WTC11 (cell line): ENCODE measurements around the gene IRF2BP2. TPM values are rescaled to one million over a fixed set of nuclear protein-coding genes. Genes with fewer than 3 reads are reported as not detected.

Experiments
- ATAC-seq: fragments of 200-7000 bp; cut with Tn5 transposase; 2 replicates; pipeline ENCODE4 v1.10.0; 2021; ENCODE audit warnings: mild to moderate bottlenecking, moderate library complexity
- CTCF ChIA-PET: fragments of 300-600 bp; sonication (Branson Sonifier 250); formaldehyde crosslinking; loops from one replicate; lab custom pipeline; 2021; ENCODE audit warnings: antibody characterized with exemption; lab: Charles Lee
- POLR2A ChIA-PET: fragments of 350-600 bp; sonication (Branson Sonifier 250); formaldehyde crosslinking; loops from one replicate; lab custom pipeline; 2021; ENCODE audit warnings: antibody characterized with exemption; lab: Charles Lee
- DNase-seq: peaks from one replicate; pipeline ENCODE4 v3.0.0; 2021; ENCODE audit warnings: low spot score
- H3K27ac Mint-ChIP-seq: 2 replicates; pipeline ENCODE4 v1.8.0; 2021; ENCODE audit warnings: mixed read lengths
- H3K27me3 Mint-ChIP-seq: 2 replicates; pipeline ENCODE4 v1.8.0; 2021; ENCODE audit warnings: low read depth, mild to moderate bottlenecking, moderate library complexity, mixed read lengths
- H3K36me3 Mint-ChIP-seq: 2 replicates; pipeline ENCODE4 v1.8.0; 2021; ENCODE audit warnings: mixed read lengths
- H3K4me1 Mint-ChIP-seq: 2 replicates; pipeline ENCODE4 v1.8.0; 2022; ENCODE audit warnings: mixed read lengths
- H3K4me3 Mint-ChIP-seq: 2 replicates; pipeline ENCODE4 v1.8.0; 2021; ENCODE audit warnings: mild to moderate bottlenecking, moderate library complexity, mixed read lengths
- H3K9me3 Mint-ChIP-seq: 2 replicates; pipeline ENCODE4 v1.8.0; 2021; ENCODE audit warnings: mixed read lengths
- CREM ChIP-seq: sonication (generic); formaldehyde crosslinking; IDR thresholded peaks from 2 replicates; pipeline ENCODE4 v1.8.1; 2022; ENCODE audit warnings: mild to moderate bottlenecking, missing genetic modification reagents, moderate library complexity
- ELF4 ChIP-seq: sonication (generic); formaldehyde crosslinking; IDR thresholded peaks from 2 replicates; pipeline ENCODE4 v1.8.1; 2022; ENCODE audit warnings: low read depth, mild to moderate bottlenecking, moderate library complexity, missing genetic modification reagents
- EMX1 ChIP-seq: fragments of 250-450 bp; sonication (Bioruptor Pico); IDR thresholded peaks from 2 replicates; pipeline ENCODE4 v1.8.0; 2021; ENCODE audit warnings: mild to moderate bottlenecking
- ETV6 ChIP-seq: sonication (generic); formaldehyde crosslinking; IDR thresholded peaks from 2 replicates; pipeline ENCODE4 v1.8.1; 2022; ENCODE audit warnings: mild to moderate bottlenecking, missing genetic modification reagents
- GRHL2 ChIP-seq: fragments of 250-450 bp; sonication (Bioruptor Pico); IDR thresholded peaks from 2 replicates; pipeline ENCODE4 v1.8.0; 2022; ENCODE audit warnings: mild to moderate bottlenecking, moderate library complexity; ENCODE audit not compliant: insufficient replicate concordance, severe bottlenecking
- NFE2L1 ChIP-seq: sonication (generic); formaldehyde crosslinking; IDR thresholded peaks from 2 replicates; pipeline ENCODE4 v1.8.1; 2023; ENCODE audit warnings: missing genetic modification reagents
- NFYB ChIP-seq: sonication (generic); formaldehyde crosslinking; conservative IDR thresholded peaks from 2 replicates; pipeline ENCODE4 v1.8.0; 2022; ENCODE audit warnings: low read depth, missing genetic modification reagents
- TEAD1 ChIP-seq: sonication (generic); formaldehyde crosslinking; IDR thresholded peaks from 2 replicates; pipeline ENCODE4 v1.8.0; 2022; ENCODE audit warnings: mild to moderate bottlenecking, missing genetic modification reagents
- ZBTB21 ChIP-seq: sonication (generic); formaldehyde crosslinking; IDR thresholded peaks from 2 replicates; pipeline ENCODE4 v1.8.1; 2023; ENCODE audit warnings: mild to moderate bottlenecking, missing genetic modification reagents, borderline replicate concordance
- ZNF263 ChIP-seq: sonication (generic); formaldehyde crosslinking; IDR thresholded peaks from 2 replicates; pipeline ENCODE4 v1.8.1; 2022; ENCODE audit warnings: low read depth, mild to moderate bottlenecking, moderate library complexity, missing genetic modification reagents
- total RNA-seq: library from RNA; stranded (reverse); gene quantifications from 3 replicates; pipeline ENCODE4 v1.2.3, GENCODE V29; 2021
- TF ChIP-seq, protein P1 (sequence below): sonication (generic); formaldehyde crosslinking; IDR thresholded peaks from 2 replicates; pipeline ENCODE4 v1.8.1; 2022; ENCODE audit warnings: low read depth, mild to moderate bottlenecking, moderate library complexity, missing genetic modification reagents, borderline replicate concordance
- TF ChIP-seq, protein P2 (sequence below): sonication (generic); formaldehyde crosslinking; IDR thresholded peaks from 2 replicates; pipeline ENCODE4 v1.8.0; 2023; ENCODE audit warnings: mild to moderate bottlenecking, missing genetic modification reagents
- TF ChIP-seq, protein P3 (sequence below): sonication (generic); formaldehyde crosslinking; IDR thresholded peaks from 2 replicates; pipeline ENCODE4 v1.8.1; 2023; ENCODE audit warnings: mild to moderate bottlenecking, moderate library complexity, missing genetic modification reagents

Gene IRF2BP2
- total RNA-seq, 1 experiment from 2014 or later, result 70.9 TPM

DNA sequence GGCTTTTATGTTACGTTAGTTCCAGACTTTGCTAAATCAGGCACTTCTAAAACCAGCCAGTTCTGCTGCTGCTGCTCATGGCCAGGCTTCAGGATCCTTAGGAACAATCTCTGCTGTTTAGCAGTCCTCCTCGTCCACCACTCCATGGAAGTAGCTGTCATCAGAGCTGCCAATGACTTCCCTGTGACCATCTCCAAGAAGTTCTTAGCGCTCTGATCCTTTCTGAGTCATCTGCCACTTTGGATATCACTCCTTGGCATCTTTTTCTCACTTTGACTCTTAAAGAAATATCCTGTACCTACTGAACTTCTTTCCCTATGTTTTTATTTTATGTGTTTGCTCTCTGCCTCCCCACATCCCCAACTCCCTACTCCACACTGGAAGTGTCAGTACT is 14.7 kb upstream of the IRF2BP2 start (continued):
- no peak for TF ChIP-seq CREM (CRISPR knock-in tag)
- no peak for TF ChIP-seq ELF4 (CRISPR knock-in tag)
- TF ChIP-seq NFE2L1 (CRISPR knock-in tag), result no peak

DNA sequence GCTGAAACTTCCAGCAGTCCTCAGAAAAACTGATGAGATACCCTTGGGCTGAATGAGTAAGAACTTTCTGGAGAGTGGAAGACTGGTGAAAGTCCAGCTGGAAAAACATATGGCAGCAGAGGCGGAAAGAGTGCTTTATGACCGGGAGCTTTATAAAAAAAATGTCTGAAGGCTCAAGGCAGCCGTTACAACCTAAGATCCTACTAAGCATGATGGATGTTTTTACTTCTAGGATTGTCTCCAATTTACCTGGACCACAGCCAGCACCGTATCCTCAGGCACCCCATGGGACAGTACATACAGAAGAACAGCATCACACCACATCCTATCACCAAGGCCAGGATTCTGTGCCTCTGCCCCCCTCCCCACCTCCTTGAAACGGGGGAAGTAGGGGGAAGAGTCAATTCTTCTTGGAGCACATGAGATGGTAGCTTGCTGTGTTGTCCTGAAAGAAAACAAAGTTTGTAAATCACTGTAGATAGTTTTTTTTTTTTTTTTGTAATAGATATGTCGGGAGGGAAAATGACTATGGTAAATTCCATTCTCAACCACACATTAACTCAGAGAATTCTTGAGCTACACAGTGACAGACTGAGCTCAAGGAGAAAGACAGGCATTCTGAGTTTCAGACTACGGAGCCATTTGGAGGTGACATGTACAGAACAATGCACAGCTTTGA is 11.8 kb upstream of the IRF2BP2 start:
- Mint-ChIP-seq H3K4me1 (peaks cover 44% of the 10 kb centered on the region), H3K27me3 (no peaks in the 10 kb centered on the region), H3K27ac (no peak overlapping the region; the same call in 1 of the 2 replicates), H3K36me3 (no peaks in the 10 kb centered on the region), H3K9me3 (no peaks in the 10 kb centered on the region), H3K4me3 (no peak overlapping the region)
- no peak for ATAC-seq
- ChIA-PET CTCF (interaction anchor here (1.0 to 1.9 kb wide), 3 partner anchors 10 to 462 kb away, joined by 3 to 6 read pairs (median 3); no protein-coding TSS in a partner anchor), POLR2A (interaction anchor here (1.3 kb wide), 1 partner anchor 10 kb away, joined by 5 read pairs; no protein-coding TSS in a partner anchor)
- DNase-seq, result no peak
- TF ChIP-seq GRHL2 (CRISPR knock-in tag) (no peak), ETV6 (CRISPR knock-in tag) (no peak)

DNA sequence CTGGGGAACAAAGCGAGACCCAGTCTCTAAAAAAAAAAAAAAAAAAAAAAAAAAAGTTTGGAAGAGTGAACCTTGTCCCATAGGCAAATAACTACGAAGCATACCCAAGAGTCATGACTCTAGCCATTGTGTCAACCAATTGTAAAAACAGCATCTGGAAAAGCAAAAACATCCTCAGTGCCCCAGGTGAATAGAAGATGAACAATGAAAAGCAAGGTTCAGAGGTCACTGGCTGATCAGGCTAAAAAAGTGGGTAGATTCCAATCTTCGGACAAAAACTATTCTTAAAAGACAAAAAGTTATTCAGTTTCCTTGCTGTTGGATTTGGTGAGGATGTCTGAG is 11.1 kb upstream of the IRF2BP2 start:
- no peak for TF ChIP-seq ZNF263
- TF ChIP-seq EMX1 (CRISPR knock-in tag), result no peak
- no peak for TF ChIP-seq TEAD1 (CRISPR knock-in tag)
- TF ChIP-seq NFYB (CRISPR knock-in tag), result no peak
- TF ChIP-seq, protein P1, sequence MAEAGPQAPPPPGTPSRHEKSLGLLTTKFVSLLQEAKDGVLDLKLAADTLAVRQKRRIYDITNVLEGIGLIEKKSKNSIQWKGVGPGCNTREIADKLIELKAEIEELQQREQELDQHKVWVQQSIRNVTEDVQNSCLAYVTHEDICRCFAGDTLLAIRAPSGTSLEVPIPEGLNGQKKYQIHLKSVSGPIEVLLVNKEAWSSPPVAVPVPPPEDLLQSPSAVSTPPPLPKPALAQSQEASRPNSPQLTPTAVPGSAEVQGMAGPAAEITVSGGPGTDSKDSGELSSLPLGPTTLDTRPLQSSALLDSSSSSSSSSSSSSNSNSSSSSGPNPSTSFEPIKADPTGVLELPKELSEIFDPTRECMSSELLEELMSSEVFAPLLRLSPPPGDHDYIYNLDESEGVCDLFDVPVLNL (CRISPR knock-in tag), result no peak
- TF ChIP-seq, protein P2, sequence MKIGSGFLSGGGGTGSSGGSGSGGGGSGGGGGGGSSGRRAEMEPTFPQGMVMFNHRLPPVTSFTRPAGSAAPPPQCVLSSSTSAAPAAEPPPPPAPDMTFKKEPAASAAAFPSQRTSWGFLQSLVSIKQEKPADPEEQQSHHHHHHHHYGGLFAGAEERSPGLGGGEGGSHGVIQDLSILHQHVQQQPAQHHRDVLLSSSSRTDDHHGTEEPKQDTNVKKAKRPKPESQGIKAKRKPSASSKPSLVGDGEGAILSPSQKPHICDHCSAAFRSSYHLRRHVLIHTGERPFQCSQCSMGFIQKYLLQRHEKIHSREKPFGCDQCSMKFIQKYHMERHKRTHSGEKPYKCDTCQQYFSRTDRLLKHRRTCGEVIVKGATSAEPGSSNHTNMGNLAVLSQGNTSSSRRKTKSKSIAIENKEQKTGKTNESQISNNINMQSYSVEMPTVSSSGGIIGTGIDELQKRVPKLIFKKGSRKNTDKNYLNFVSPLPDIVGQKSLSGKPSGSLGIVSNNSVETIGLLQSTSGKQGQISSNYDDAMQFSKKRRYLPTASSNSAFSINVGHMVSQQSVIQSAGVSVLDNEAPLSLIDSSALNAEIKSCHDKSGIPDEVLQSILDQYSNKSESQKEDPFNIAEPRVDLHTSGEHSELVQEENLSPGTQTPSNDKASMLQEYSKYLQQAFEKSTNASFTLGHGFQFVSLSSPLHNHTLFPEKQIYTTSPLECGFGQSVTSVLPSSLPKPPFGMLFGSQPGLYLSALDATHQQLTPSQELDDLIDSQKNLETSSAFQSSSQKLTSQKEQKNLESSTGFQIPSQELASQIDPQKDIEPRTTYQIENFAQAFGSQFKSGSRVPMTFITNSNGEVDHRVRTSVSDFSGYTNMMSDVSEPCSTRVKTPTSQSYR, result no peak
- TF ChIP-seq ZBTB21 (CRISPR knock-in tag), result no peak
- TF ChIP-seq, protein P3, sequence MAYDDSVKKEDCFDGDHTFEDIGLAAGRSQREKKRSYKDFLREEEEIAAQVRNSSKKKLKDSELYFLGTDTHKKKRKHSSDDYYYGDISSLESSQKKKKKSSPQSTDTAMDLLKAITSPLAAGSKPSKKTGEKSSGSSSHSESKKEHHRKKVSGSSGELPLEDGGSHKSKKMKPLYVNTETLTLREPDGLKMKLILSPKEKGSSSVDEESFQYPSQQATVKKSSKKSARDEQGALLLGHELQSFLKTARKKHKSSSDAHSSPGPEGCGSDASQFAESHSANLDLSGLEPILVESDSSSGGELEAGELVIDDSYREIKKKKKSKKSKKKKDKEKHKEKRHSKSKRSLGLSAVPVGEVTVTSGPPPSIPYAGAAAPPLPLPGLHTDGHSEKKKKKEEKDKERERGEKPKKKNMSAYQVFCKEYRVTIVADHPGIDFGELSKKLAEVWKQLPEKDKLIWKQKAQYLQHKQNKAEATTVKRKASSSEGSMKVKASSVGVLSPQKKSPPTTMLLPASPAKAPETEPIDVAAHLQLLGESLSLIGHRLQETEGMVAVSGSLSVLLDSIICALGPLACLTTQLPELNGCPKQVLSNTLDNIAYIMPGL (CRISPR knock-in tag), result no peak
- no peak overlapping the region for H3K27ac Mint-ChIP-seq
- no peaks in the 10 kb centered on the region for H3K27me3 Mint-ChIP-seq
- H3K4me1 Mint-ChIP-seq, result peaks cover 50% of the 10 kb centered on the region
- H3K36me3 Mint-ChIP-seq, result no peaks in the 10 kb centered on the region
- no peak for DNase-seq
- no peak for ATAC-seq
- ChIA-PET CTCF (interaction anchor here (0.6 to 1.9 kb wide), 3 partner anchors 23 to 463 kb away, joined by 3 to 6 read pairs (median 5); no protein-coding TSS in a partner anchor), POLR2A (no interaction called here)
- H3K9me3 Mint-ChIP-seq, result no peaks in the 10 kb centered on the region
- no peak overlapping the region for H3K4me3 Mint-ChIP-seq
